Astrocyte (in vitro differentiated cells and primary cell): Measurements from ENCODE around the gene PRDM15. TPM values are rescaled to one million over a fixed set of nuclear protein-coding genes. Genes with fewer than 3 reads are reported as not detected.

Experiments used
- DNase-seq: peaks from one replicate; pipeline ENCODE4 v3.0.0-alpha.2; 2010; ENCODE audit warnings: low read depth
- FAIRE-seq: peaks from 2 replicates; lab custom pipeline; 2011; peaks lifted over from hg19 to GRCh38; lab: Jason Lieb, UNC
- H2AFZ ChIP-seq: 2 replicates; pipeline ENCODE4 v1.6.0; 2012; ENCODE audit warnings: low read depth, low read length, inconsistent platforms
- H3K27ac ChIP-seq: 2 replicates; pipeline ENCODE4 v1.5.1; 2011; ENCODE audit warnings: low read depth, low read length, inconsistent platforms
- H3K27me3 ChIP-seq: 2 replicates; pipeline ENCODE4 v1.6.0; 2011; ENCODE audit warnings: low read length, inconsistent platforms; ENCODE audit not compliant: insufficient read depth
- H3K36me3 ChIP-seq: 2 replicates; pipeline ENCODE4 v1.5.1; 2011; ENCODE audit warnings: low read length, inconsistent platforms; ENCODE audit not compliant: insufficient read depth
- H3K4me1 ChIP-seq: 2 replicates; pipeline ENCODE4 v1.5.1; 2011; ENCODE audit warnings: low read length, inconsistent platforms; ENCODE audit not compliant: insufficient read depth
- H3K4me2 ChIP-seq: 2 replicates; pipeline ENCODE4 v1.6.0; 2012; ENCODE audit warnings: low read length, inconsistent platforms
- H3K4me3 ChIP-seq: 2 replicates; pipeline ENCODE4 v1.5.1; 2011; ENCODE audit warnings: low read depth, mild to moderate bottlenecking, low read length, inconsistent platforms; ENCODE audit not compliant: insufficient read depth
- H3K79me2 ChIP-seq: 2 replicates; pipeline ENCODE4 v1.6.0; 2012; ENCODE audit warnings: mild to moderate bottlenecking, low read length, inconsistent platforms; ENCODE audit not compliant: insufficient read depth
- H3K9ac ChIP-seq: 2 replicates; pipeline ENCODE4 v1.6.0; 2012; ENCODE audit warnings: mild to moderate bottlenecking, low read length, inconsistent platforms
- H3K9me3 ChIP-seq: 2 replicates; pipeline ENCODE4 v1.5.1; 2012; ENCODE audit warnings: low read depth, mild to moderate bottlenecking, low read length, inconsistent platforms; ENCODE audit not compliant: insufficient read depth
- H4K20me1 ChIP-seq: 2 replicates; pipeline ENCODE4 v1.6.0; 2012; ENCODE audit warnings: low read length, inconsistent platforms; ENCODE audit not compliant: insufficient read depth
- H3K27ac Mint-ChIP-seq: one replicate; pipeline ENCODE4 v1.8.0; 2021; ENCODE audit warnings: mild to moderate bottlenecking, mixed read lengths; ENCODE audit not compliant: unreplicated experiment
- H3K27me3 Mint-ChIP-seq: one replicate; pipeline ENCODE4 v1.8.0; 2021; ENCODE audit warnings: low read depth, mixed read lengths; ENCODE audit not compliant: unreplicated experiment
- H3K36me3 Mint-ChIP-seq: one replicate; pipeline ENCODE4 v1.8.0; 2021; ENCODE audit warnings: low read depth, mixed read lengths; ENCODE audit not compliant: unreplicated experiment
- H3K4me1 Mint-ChIP-seq: one replicate; pipeline ENCODE4 v1.8.0; 2021; ENCODE audit warnings: low read depth, mixed read lengths; ENCODE audit not compliant: unreplicated experiment
- H3K4me3 Mint-ChIP-seq: one replicate; pipeline ENCODE4 v1.8.0; 2021; ENCODE audit warnings: mild to moderate bottlenecking, moderate library complexity, mixed read lengths; ENCODE audit not compliant: unreplicated experiment
- H3K9me3 Mint-ChIP-seq: one replicate; pipeline ENCODE4 v1.8.0; 2021; ENCODE audit warnings: mild to moderate bottlenecking, mixed read lengths; ENCODE audit not compliant: unreplicated experiment
- CTCF ChIP-seq: IDR thresholded peaks from 2 replicates; pipeline ENCODE4 v1.5.1; 2011; ENCODE audit warnings: low read depth, mild to moderate bottlenecking, inconsistent platforms, low read length, moderate library complexity; ENCODE audit not compliant: insufficient read depth
- EZH2 ChIP-seq: IDR thresholded peaks from 2 replicates; pipeline ENCODE4 v1.6.1; 2012; ENCODE audit warnings: mild to moderate bottlenecking, low read length, inconsistent platforms; ENCODE audit not compliant: insufficient read depth
- total RNA-seq: library from RNA; stranded (reverse); gene quantifications from 2 replicates; pipeline ENCODE4 v1.2.1, GENCODE V29; 2021

Gene PRDM15
- total RNA-seq, 1 donor from 2014 or later = 6.8 TPM

GRCh38 chr21:41808846-41809245 lies 70.3 kb downstream of the PRDM15 start:
- no peak overlapping the region for H3K27ac Mint-ChIP-seq
- H3K4me1 Mint-ChIP-seq = no peaks in the 10 kb centered on the region

GRCh38 chr21:41808094-41808493 lies 71.0 kb downstream of the PRDM15 start:
- H3K9me3 Mint-ChIP-seq = peaks cover 2% of the 10 kb centered on the region
- H2AFZ ChIP-seq = no peak overlapping the region
- H3K79me2 ChIP-seq = no peaks in the 10 kb centered on the region
- no peak overlapping the region for H3K4me3 ChIP-seq
- TF ChIP-seq CTCF = no peak
- TF ChIP-seq EZH2 = no peak
- H3K4me1 Mint-ChIP-seq = no peaks in the 10 kb centered on the region
- H3K27me3 Mint-ChIP-seq = no peaks in the 10 kb centered on the region
- H4K20me1 ChIP-seq = peaks cover 10% of the 10 kb centered on the region
- H3K9ac ChIP-seq = no peak overlapping the region
- FAIRE-seq (no peak), DNase-seq (no peak)
- H3K36me3 Mint-ChIP-seq = peaks cover 25% of the 10 kb centered on the region
- no peaks in the 10 kb centered on the region for H3K9me3 ChIP-seq
- no peak overlapping the region for H3K4me3 Mint-ChIP-seq
- peaks cover under 1% of the 10 kb centered on the region for H3K4me1 ChIP-seq
- no peak overlapping the region for H3K27ac ChIP-seq
- no peak overlapping the region for H3K27ac Mint-ChIP-seq
- peaks cover 3% of the 10 kb centered on the region for H3K36me3 ChIP-seq
- no peaks in the 10 kb centered on the region for H3K27me3 ChIP-seq
- H3K4me2 ChIP-seq = no peak overlapping the region

More at GRCh38 chr21:41808846-41809245, 70.3 kb downstream of the PRDM15 start:
- Histone ChIP-seq H4K20me1 (peaks cover 10% of the 10 kb centered on the region), H3K36me3 (peaks cover 3% of the 10 kb centered on the region), H3K79me2 (no peaks in the 10 kb centered on the region), H3K27me3 (no peaks in the 10 kb centered on the region), H3K9me3 (no peaks in the 10 kb centered on the region), H3K9ac (no peak overlapping the region), H3K4me2 (no peak overlapping the region), H3K27ac (no peak overlapping the region), H3K4me3 (no peak overlapping the region), H3K4me1 (no peaks in the 10 kb centered on the region), H2AFZ (no peak overlapping the region)
- FAIRE-seq (no peak), DNase-seq (no peak)
- Mint-ChIP-seq H3K27me3 (no peaks in the 10 kb centered on the region), H3K36me3 (peaks cover 25% of the 10 kb centered on the region), H3K9me3 (peaks cover 2% of the 10 kb centered on the region), H3K4me3 (no peak overlapping the region)
- TF ChIP-seq CTCF = no peak
- no peak for TF ChIP-seq EZH2

GRCh38 chr21:41806773-41807172 lies 72.4 kb downstream of the PRDM15 start:
- Mint-ChIP-seq H3K27ac (no peak overlapping the region), H3K36me3 (peaks cover 28% of the 10 kb centered on the region), H3K9me3 (peaks cover 2% of the 10 kb centered on the region), H3K27me3 (no peaks in the 10 kb centered on the region), H3K4me1 (no peaks in the 10 kb centered on the region), H3K4me3 (no peak overlapping the region)
- Histone ChIP-seq H3K4me2 (no peak overlapping the region), H4K20me1 (peaks cover 10% of the 10 kb centered on the region), H3K4me3 (no peak overlapping the region), H3K9me3 (no peaks in the 10 kb centered on the region), H2AFZ (no peak overlapping the region), H3K79me2 (no peaks in the 10 kb centered on the region), H3K27me3 (no peaks in the 10 kb centered on the region), H3K36me3 (peaks cover 3% of the 10 kb centered on the region), H3K9ac (no peak overlapping the region), H3K27ac (no peak overlapping the region), H3K4me1 (peaks cover 4% of the 10 kb centered on the region)
- DNase-seq = no peak
- no peak for FAIRE-seq
- TF ChIP-seq CTCF = no peak
- TF ChIP-seq EZH2 = no peak
